ENCODE data around the gene VWCE. TPM values are rescaled to one million over a fixed set of nuclear protein-coding genes. Genes with fewer than 3 reads are reported as not detected.

Gene VWCE
- total RNA-seq, 1 experiment from 2014 or later = 8.0 TPM

- BruUV-seq (replicated peaks) = no TSS peak
- no peaks in the 10 kb centered on the region for H3K9me3 ChIP-seq (ENCODE audit: low read depth, low read length, poor library complexity, severe bottlenecking)
- intact Hi-C loops (cut with micrococcal nuclease; ENCODE audit: unreplicated experiment) = no loop called here
- H3K36me3 ChIP-seq (ENCODE audit: insufficient read depth, low read length, poor library complexity, severe bottlenecking) = no peaks in the 10 kb centered on the region
- TF ChIP-seq CTCF (conservative IDR thresholded peaks at IDR 0.05; ENCODE audit: low read depth, low read length) (no peak), EZH2 (IDR thresholded peaks at IDR 0.05; ENCODE audit: borderline replicate concordance, low read depth, low read length, poor library complexity, severe bottlenecking) (no peak)
- H3K27ac ChIP-seq (ENCODE audit: low read depth, low read length, poor library complexity, severe bottlenecking) = no peak overlapping the region
- H3K27me3 ChIP-seq (replicated peaks; ENCODE audit: insufficient read depth, low read depth, low read length, poor library complexity) = no peaks in the 10 kb centered on the region
- H3K4me3 ChIP-seq (ENCODE audit: low read depth, low read length, poor library complexity, severe bottlenecking) = no peak overlapping the region
- ChIA-PET CTCF (no interaction called here), POLR2A (ENCODE audit: low non-redundant PET) (no interaction called here)
- no peaks in the 10 kb centered on the region for H3K4me1 ChIP-seq (ENCODE audit: insufficient read depth, low read length, poor library complexity, severe bottlenecking)
- no peak for DNase-seq (ENCODE audit: low spot score)
These were observed 19.9 kb downstream of the VWCE start for GRCh38 chr11:61275191-61275590.

GRCh38 chr11:61274084-61274483 lies 21.0 kb downstream of the VWCE start:
- POLR2A ChIA-PET (ENCODE audit: low non-redundant PET) = no interaction called here

GRCh38 chr11:61273178-61274078 lies 21.7 kb downstream of the VWCE start:
- Histone ChIP-seq H3K27me3 (replicated peaks; ENCODE audit: insufficient read depth, low read depth, low read length, poor library complexity) (no peaks in the 10 kb centered on the region), H3K9me3 (ENCODE audit: low read depth, low read length, poor library complexity, severe bottlenecking) (no peaks in the 10 kb centered on the region), H3K27ac (ENCODE audit: low read depth, low read length, poor library complexity, severe bottlenecking) (no peak overlapping the region), H3K4me3 (ENCODE audit: low read depth, low read length, poor library complexity, severe bottlenecking) (no peak overlapping the region), H3K4me1 (ENCODE audit: insufficient read depth, low read length, poor library complexity, severe bottlenecking) (no peaks in the 10 kb centered on the region), H3K36me3 (ENCODE audit: insufficient read depth, low read length, poor library complexity, severe bottlenecking) (no peaks in the 10 kb centered on the region)
- TF ChIP-seq EZH2 (IDR thresholded peaks at IDR 0.05; ENCODE audit: borderline replicate concordance, low read depth, low read length, poor library complexity, severe bottlenecking) = no peak
- no peak for TF ChIP-seq CTCF (conservative IDR thresholded peaks at IDR 0.05; ENCODE audit: low read depth, low read length)
- POLR2A ChIA-PET (ENCODE audit: low non-redundant PET) = no interaction called here
- intact Hi-C loops (cut with micrococcal nuclease; ENCODE audit: unreplicated experiment) = no loop called here
- BruUV-seq (replicated peaks) = no TSS peak
- CTCF ChIA-PET = no interaction called here
- no peak for DNase-seq (ENCODE audit: low spot score)

More at GRCh38 chr11:61274084-61274483, 21.0 kb downstream of the VWCE start:
- intact Hi-C loops (cut with micrococcal nuclease; ENCODE audit: unreplicated experiment) = no loop called here
- Histone ChIP-seq H3K27ac (ENCODE audit: low read depth, low read length, poor library complexity, severe bottlenecking) (no peak overlapping the region), H3K36me3 (ENCODE audit: insufficient read depth, low read length, poor library complexity, severe bottlenecking) (no peaks in the 10 kb centered on the region), H3K27me3 (replicated peaks; ENCODE audit: insufficient read depth, low read depth, low read length, poor library complexity) (no peaks in the 10 kb centered on the region), H3K4me1 (ENCODE audit: insufficient read depth, low read length, poor library complexity, severe bottlenecking) (no peaks in the 10 kb centered on the region), H3K4me3 (ENCODE audit: low read depth, low read length, poor library complexity, severe bottlenecking) (no peak overlapping the region), H3K9me3 (ENCODE audit: low read depth, low read length, poor library complexity, severe bottlenecking) (no peaks in the 10 kb centered on the region)
- TF ChIP-seq EZH2 (IDR thresholded peaks at IDR 0.05; ENCODE audit: borderline replicate concordance, low read depth, low read length, poor library complexity, severe bottlenecking) = no peak
- TF ChIP-seq CTCF (conservative IDR thresholded peaks at IDR 0.05; ENCODE audit: low read depth, low read length) = no peak
- no peak for DNase-seq (ENCODE audit: low spot score)
- CTCF ChIA-PET = no interaction called here
- BruUV-seq (replicated peaks) = no TSS peak

Measured in A673 (cell line).